AG08395 (cell line): ENCODE results near the gene KCNIP4.

Experiments used
- DNase-seq: peaks from one replicate; pipeline ENCODE4 v3.0.0; 2012; ENCODE audit warnings: mixed read lengths, low spot score

KCNIP4 gene

GRCh38 chr4:21571100-21571499 lies 377.5 kb downstream of the KCNIP4 start:
- DNase-seq: no peak

- DNase-seq: no peak
Measured at GRCh38 chr4:21569638-21570037, 378.9 kb downstream of the KCNIP4 start.

- no peak for DNase-seq
Measured at GRCh38 chr4:21555083-21555482, 393.5 kb downstream of the KCNIP4 start.

- no peak for DNase-seq
Measured at GRCh38 chr4:21554500-21554899, 394.1 kb downstream of the KCNIP4 start.

GRCh38 chr4:21554066-21554465 lies 394.5 kb downstream of the KCNIP4 start:
- DNase-seq: no peak

- no peak for DNase-seq
Measured at GRCh38 chr4:21552455-21552854, 396.1 kb downstream of the KCNIP4 start.

- DNase-seq: no peak
Measured at GRCh38 chr4:21544955-21545354, 403.6 kb downstream of the KCNIP4 start.

GRCh38 chr4:21544415-21544814 lies 404.2 kb downstream of the KCNIP4 start:
- no peak for DNase-seq

GRCh38 chr4:21543514-21543913 lies 405.1 kb downstream of the KCNIP4 start:
- no peak for DNase-seq

GRCh38 chr4:21535898-21536297 lies 412.7 kb downstream of the KCNIP4 start:
- no peak for DNase-seq

GRCh38 chr4:21531048-21531447 lies 417.5 kb downstream of the KCNIP4 start:
- DNase-seq: no peak

GRCh38 chr4:21529214-21529613 lies 419.4 kb downstream of the KCNIP4 start:
- DNase-seq: no peak

GRCh38 chr4:21522296-21522695 lies 426.3 kb downstream of the KCNIP4 start:
- DNase-seq: no peak

- DNase-seq: no peak
Measured at GRCh38 chr4:21517126-21517859, 431.3 kb downstream of the KCNIP4 start.

- DNase-seq: no peak
Measured at GRCh38 chr4:21514022-21514694, 434.4 kb downstream of the KCNIP4 start.

- DNase-seq: no peak
Measured at GRCh38 chr4:21512353-21512752, 436.2 kb downstream of the KCNIP4 start.

- DNase-seq: no peak
Measured at GRCh38 chr4:21507439-21507838, 441.1 kb downstream of the KCNIP4 start.

GRCh38 chr4:21490682-21491081 lies 457.9 kb downstream of the KCNIP4 start:
- DNase-seq: no peak

GRCh38 chr4:21476757-21477156 lies 471.8 kb downstream of the KCNIP4 start:
- DNase-seq: no peak

- no peak for DNase-seq
Measured at GRCh38 chr4:21474195-21474594, 474.4 kb downstream of the KCNIP4 start.

- no peak for DNase-seq
Measured at GRCh38 chr4:21470535-21470934, 478.0 kb downstream of the KCNIP4 start.

GRCh38 chr4:21469438-21470300 lies 478.9 kb downstream of the KCNIP4 start:
- DNase-seq: peak; percentile 3

GRCh38 chr4:21467551-21467950 lies 481.0 kb downstream of the KCNIP4 start:
- no peak for DNase-seq
